K562 (cell line): Measurements from ENCODE around the gene BRICD5. TPM values are rescaled to one million over a fixed set of nuclear protein-coding genes. Genes with fewer than 3 reads are reported as not detected.
A peak's percentile ranks its signal among the peaks of the same experiment; 100 is the strongest.

Source experiments
- ATAC-seq: fragments of 200-7000 bp; cut with Tn5 transposase; 3 replicates; pipeline ENCODE4 v1.9.1; 2020; ENCODE audit warnings: moderate library complexity
- BruUV-seq: library from RNA; stranded (reverse); fragments of 400-500 nt; replicated peaks from 2 replicates; lab custom pipeline; 2021; lab: Mats Ljungman, UMichigan
- CTCF ChIA-PET: fragments of 300-600 bp; formaldehyde crosslinking; extraction: SDS; loops from one replicate; lab custom pipeline; 2021; ENCODE audit warnings: low intra/inter-chr PET ratio; lab: Yijun Ruan, JAX
- POLR2A ChIA-PET: fragments of 300-600, 350-650 bp; sonication (Branson Sonifier 250); formaldehyde crosslinking; extraction: SDS; loops from one replicate; lab custom pipeline; 2021; ENCODE audit warnings: antibody characterized with exemption, inconsistent platforms; lab: Yijun Ruan, JAX
- DNase-seq, 4 experiments: peaks; one replicate each; pipeline versions ENCODE4 v3.0.0 to v3.0.0-alpha.2; 2011 to 2018; ENCODE audit warnings: low spot score in 3 of 4, mixed read lengths in 3 of 4; ENCODE audit errors: extremely low read depth in 1 of 4
- FAIRE-seq: peaks from 2 replicates; lab custom pipeline; 2011; peaks lifted over from hg19 to GRCh38; lab: Jason Lieb, UNC
- H2AFZ ChIP-seq: 2 replicates; pipeline ENCODE4 v1.6.0; 2011; ENCODE audit warnings: low read depth, low read length, control low read depth, inconsistent platforms
- H3K27ac ChIP-seq: fragments of 200-600 bp; 3 replicates; pipeline ENCODE4 v1.8.0; 2011; ENCODE audit warnings: low read depth, mild to moderate bottlenecking, control low read depth, inconsistent platforms, low read length, moderate library complexity, mixed read lengths; ENCODE audit errors: extremely low read depth
- H3K27me3 ChIP-seq, 2 experiments: fragments of 300-600 bp in 1 of 2; 2 replicates in 1 of 2; 3 replicates in 1 of 2; pipeline versions ENCODE4 v1.6.0 to v1.8.0; 2011; ENCODE audit warnings: inconsistent platforms in 2 of 2, low read length in 2 of 2, mild to moderate bottlenecking in 1 of 2, mixed read lengths in 1 of 2, moderate library complexity in 1 of 2; ENCODE audit not compliant: control insufficient read depth in 2 of 2, insufficient read depth in 2 of 2
- H3K36me3 ChIP-seq: fragments of 300-600 bp; 3 replicates; pipeline ENCODE4 v1.8.0; 2011; ENCODE audit warnings: mild to moderate bottlenecking, low read length, inconsistent platforms; ENCODE audit not compliant: control insufficient read depth, insufficient read depth
- H3K4me1 ChIP-seq, 2 experiments: fragments of 200-600 bp in 1 of 2; replicated peaks in 1 of 2; 2 replicates in 1 of 2; 3 replicates in 1 of 2; pipeline versions ENCODE4 v1.5.1 to v1.8.0; 2011; ENCODE audit warnings: inconsistent platforms in 2 of 2, low read length in 2 of 2, mild to moderate bottlenecking in 1 of 2, mixed read lengths in 1 of 2, moderate library complexity in 1 of 2; ENCODE audit not compliant: control insufficient read depth in 2 of 2, insufficient read depth in 2 of 2
- H3K4me2 ChIP-seq: 2 replicates; pipeline ENCODE4 v1.6.1; 2011; ENCODE audit warnings: low read length, control low read depth, inconsistent platforms, mixed read lengths; ENCODE audit not compliant: insufficient read depth
- H3K4me3 ChIP-seq: fragments of 200-600 bp; sonication (generic), shearing (Covaris generic); 2 replicates; pipeline ENCODE4 v1.5.1; 2016; ENCODE audit warnings: control low read depth, inconsistent platforms
- H3K79me2 ChIP-seq: fragments of 200-600 bp; 3 replicates; pipeline ENCODE4 v1.8.0; 2011; ENCODE audit warnings: low read length, inconsistent platforms; ENCODE audit not compliant: control insufficient read depth, insufficient read depth
- H3K9ac ChIP-seq, 2 experiments: 2 replicates each; pipeline versions ENCODE4 v1.6.0 to v1.6.1; 2011; ENCODE audit warnings: low read depth in 2 of 2, low read length in 2 of 2, control low read depth in 1 of 2, inconsistent platforms in 1 of 2, mild to moderate bottlenecking in 1 of 2, mixed read lengths in 1 of 2; ENCODE audit not compliant: insufficient read depth in 1 of 2
- H3K9me1 ChIP-seq: one replicate; pipeline ENCODE4 v1.6.0; 2011; ENCODE audit warnings: inconsistent platforms, mild to moderate bottlenecking, low read length, moderate library complexity; ENCODE audit not compliant: control insufficient read depth, insufficient read depth
- H3K9me3 ChIP-seq: replicated peaks from 2 replicates; pipeline ENCODE4 v1.5.1; 2011; ENCODE audit warnings: low read depth, low read length, inconsistent platforms; ENCODE audit not compliant: control insufficient read depth, insufficient read depth
- H4K20me1 ChIP-seq: replicated peaks from 2 replicates; pipeline ENCODE4 v1.6.1; 2011; ENCODE audit warnings: low read length, inconsistent platforms, mixed read lengths; ENCODE audit not compliant: control insufficient read depth, insufficient read depth
- PHB2 ChIP-seq: fragments of 450-650 bp; IDR thresholded peaks from 2 replicates; pipeline ENCODE4 v1.6.1; 2017; ENCODE audit warnings: low read depth
- SETDB1 ChIP-seq: IDR thresholded peaks from one replicate; pipeline ENCODE4 v1.6.1; 2012; ENCODE audit warnings: low read length, control low read depth, inconsistent platforms
- ZFX ChIP-seq: sonication (generic); formaldehyde crosslinking; IDR thresholded peaks from 2 replicates; pipeline ENCODE4 v1.8.0; 2022; ENCODE audit warnings: mild to moderate bottlenecking, missing genetic modification reagents, moderate library complexity
- WGBS: fragments of 100-300 bp; shearing (Covaris generic); methylation state at CpG from one replicate; pipeline ENCODE4 v1.1.6; 2016; ENCODE audit warnings: low coverage, mixed read lengths; ENCODE audit not compliant: insufficient coverage; ENCODE audit errors: missing lambda C conversion rate; 5-methylcytosine and 5-hydroxymethylcytosine counted together
- in situ Hi-C: fragments of 300-500 bp; cut with MboI; formaldehyde crosslinking; loops from 4 replicates; pipeline ENCODE4 v1.15.0; 2018; ENCODE audit warnings: inconsistent platforms, mixed read lengths
- intact Hi-C: fragments of 100-400 bp; cut with micrococcal nuclease; formaldehyde crosslinking; loops from 2 replicates; pipeline ENCODE4 v1.14.2; 2022
- polyA plus RNA-seq, 8 experiments: library from polyadenylated mRNA; depleted of rRNA in 4 of 8; stranded (reverse) in 5 of 8; unstranded in 3 of 8; fragments of >200 nt; fragmentation: Nextera tagmentation in 2 of 8; fragmentation: Illumina TruSeq in 1 of 8; extraction: Ambion mirVana in 2 of 8; extraction: Trizol in 1 of 8; gene quantifications; 2 replicates each; pipeline versions ENCODE4 v1.2.1 to v1.2.3, GENCODE V29; 2011 to 2014; ENCODE audit warnings: inconsistent platforms in 1 of 8, missing spikeins in 1 of 8
- total RNA-seq, 7 experiments: library from RNA; depleted of rRNA in 6 of 7; stranded (reverse); fragments of >200 nt in 6 of 7; fragmentation: Illumina TruSeq in 2 of 7; extraction: Trizol in 2 of 7; gene quantifications; 2 replicates each; pipeline versions ENCODE4 v1.2.1 to v1.2.3, GENCODE V29; 2011 to 2021; ENCODE audit warnings: low replicate concordance in 1 of 7
- TF ChIP-seq, protein P1 (sequence below), 2 experiments: IDR thresholded peaks; 2 replicates each; pipeline ENCODE4 v1.6.1; 2011; ENCODE audit warnings: borderline replicate concordance in 1 of 2, control low read depth in 1 of 2, low read depth in 1 of 2, low read length in 1 of 2, mild to moderate bottlenecking in 1 of 2, mixed read lengths in 1 of 2, moderate library complexity in 1 of 2; ENCODE audit not compliant: insufficient read depth in 1 of 2, insufficient read length in 1 of 2, poor library complexity in 1 of 2, severe bottlenecking in 1 of 2; ENCODE audit errors: extremely low read depth in 1 of 2
- TF ChIP-seq, protein P2 (sequence below): sonication (generic); formaldehyde crosslinking; IDR thresholded peaks from 2 replicates; pipeline ENCODE4 v1.8.1; 2023; ENCODE audit warnings: mild to moderate bottlenecking, missing genetic modification reagents

BRICD5 gene
- total and polyA plus RNA-seq, 9 of the 15 experiments (the other 6 are each of a cell fraction or from before 2014, with no cell fraction given), result 0.24 to 15.1 (median 2.4) TPM; not detected in 1

DNA sequence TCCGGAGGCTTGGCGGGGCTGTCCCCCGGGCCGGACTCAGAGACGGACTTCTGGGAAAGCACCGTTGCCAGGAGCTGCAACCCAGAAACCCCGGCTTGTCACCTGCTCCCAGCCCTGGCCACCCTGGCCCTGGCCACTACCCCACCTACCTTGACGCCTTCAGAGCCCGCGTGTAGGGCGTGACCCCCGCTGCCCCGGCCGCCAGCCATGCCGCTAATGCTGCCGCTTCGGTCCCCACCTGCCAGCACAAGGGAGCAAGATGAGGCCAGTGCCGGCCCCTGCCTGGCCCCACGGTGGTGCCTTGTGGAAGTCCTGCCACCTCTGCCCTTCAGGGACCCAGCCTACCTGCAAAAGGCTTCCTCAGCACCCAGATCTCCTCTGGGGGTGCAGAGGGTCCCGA is 25.7 kb downstream of the BRICD5 start:
- POLR2A ChIA-PET, result interaction anchor here (0.7 to 1.9 kb wide), 3 partner anchors 8 to 30 kb away, joined by 4 to 6 read pairs (median 4); partner anchors contain the start of gene TRAF7
- Histone ChIP-seq H3K4me1 (peaks cover 2 to 87% of the 10 kb centered on the region in 2 experiments; a peak in 3 of 5 replicates), H3K4me3 (no peak overlapping the region), H3K36me3 (no peaks in the 10 kb centered on the region), H2AFZ (no peak overlapping the region), H3K27me3 (no peaks in the 10 kb centered on the region), H3K9me1 (no peaks in the 10 kb centered on the region), H3K9ac (peak overlapping the region in 1 of 2 experiments; percentile 10; a peak in 1 of 4 replicates), H3K27ac (no peak overlapping the region), H4K20me1 (no peaks in the 10 kb centered on the region), H3K4me2 (no peak overlapping the region), H3K9me3 (no peaks in the 10 kb centered on the region), H3K79me2 (no peaks in the 10 kb centered on the region)
- in situ Hi-C loops, result no loop called here
- intact Hi-C loops, result no loop called here
- ATAC-seq (no peak), FAIRE-seq (no peak), DNase-seq (no peak)
- TF ChIP-seq ZFX (CRISPR knock-in tag) (no peak), PHB2 (no peak), SETDB1 (no peak)
- TF ChIP-seq, protein P1, sequence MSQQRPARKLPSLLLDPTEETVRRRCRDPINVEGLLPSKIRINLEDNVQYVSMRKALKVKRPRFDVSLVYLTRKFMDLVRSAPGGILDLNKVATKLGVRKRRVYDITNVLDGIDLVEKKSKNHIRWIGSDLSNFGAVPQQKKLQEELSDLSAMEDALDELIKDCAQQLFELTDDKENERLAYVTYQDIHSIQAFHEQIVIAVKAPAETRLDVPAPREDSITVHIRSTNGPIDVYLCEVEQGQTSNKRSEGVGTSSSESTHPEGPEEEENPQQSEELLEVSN (IDR thresholded peaks at IDR 0.05; ENCODE audit: borderline replicate concordance in 1 of 2, extremely low read depth in 1 of 2, insufficient read depth in 1 of 2, insufficient read length in 1 of 2, low read depth in 1 of 2, low read length in 1 of 2, poor library complexity in 1 of 2, severe bottlenecking in 1 of 2), result peak in 1 of 2 experiments; percentile 19
- TF ChIP-seq, protein P2, sequence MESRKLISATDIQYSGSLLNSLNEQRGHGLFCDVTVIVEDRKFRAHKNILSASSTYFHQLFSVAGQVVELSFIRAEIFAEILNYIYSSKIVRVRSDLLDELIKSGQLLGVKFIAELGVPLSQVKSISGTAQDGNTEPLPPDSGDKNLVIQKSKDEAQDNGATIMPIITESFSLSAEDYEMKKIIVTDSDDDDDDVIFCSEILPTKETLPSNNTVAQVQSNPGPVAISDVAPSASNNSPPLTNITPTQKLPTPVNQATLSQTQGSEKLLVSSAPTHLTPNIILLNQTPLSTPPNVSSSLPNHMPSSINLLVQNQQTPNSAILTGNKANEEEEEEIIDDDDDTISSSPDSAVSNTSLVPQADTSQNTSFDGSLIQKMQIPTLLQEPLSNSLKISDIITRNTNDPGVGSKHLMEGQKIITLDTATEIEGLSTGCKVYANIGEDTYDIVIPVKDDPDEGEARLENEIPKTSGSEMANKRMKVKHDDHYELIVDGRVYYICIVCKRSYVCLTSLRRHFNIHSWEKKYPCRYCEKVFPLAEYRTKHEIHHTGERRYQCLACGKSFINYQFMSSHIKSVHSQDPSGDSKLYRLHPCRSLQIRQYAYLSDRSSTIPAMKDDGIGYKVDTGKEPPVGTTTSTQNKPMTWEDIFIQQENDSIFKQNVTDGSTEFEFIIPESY, result peak; percentile 67
- CTCF ChIA-PET, result no interaction called here
- BruUV-seq, result no TSS peak
- 43% methylated on average over 15 of the region's 20 CpGs for WGBS
